Endothelial cell of umbilical vein (primary cell): ENCODE data around the gene CALML6. TPM values are rescaled to one million over a fixed set of nuclear protein-coding genes. Genes with fewer than 3 reads are reported as not detected.

ENCODE experiments used
- BruUV-seq: library from RNA; stranded (reverse); fragments of 400-500 nt; replicated peaks from 2 replicates; lab custom pipeline; 2021; lab: Mats Ljungman, UMichigan
- CTCF ChIA-PET: fragments of 300-600, 350-600 bp; sonication (Branson Sonifier 250); formaldehyde crosslinking; loops from one replicate; lab custom pipeline; 2021; ENCODE audit warnings: antibody characterized with exemption, inconsistent platforms; lab: Charles Lee
- POLR2A ChIA-PET: fragments of 300-600, 350-600 bp; sonication (Branson Sonifier 250); formaldehyde crosslinking; loops from one replicate; lab custom pipeline; 2021; ENCODE audit warnings: antibody characterized with exemption, inconsistent platforms; lab: Charles Lee
- DNase-seq: peaks from one replicate; pipeline ENCODE4 v3.0.0-alpha.2; 2011; ENCODE audit warnings: low read depth, low spot score
- FAIRE-seq: peaks from 2 replicates; lab custom pipeline; 2011; peaks lifted over from hg19 to GRCh38; lab: Jason Lieb, UNC
- H2AFZ ChIP-seq: 2 replicates; pipeline ENCODE4 v1.6.0; 2012; ENCODE audit warnings: low read depth, low read length, control low read depth, inconsistent platforms
- H3K27ac ChIP-seq: 2 replicates; pipeline ENCODE4 v1.5.1; 2011; ENCODE audit warnings: low read depth, mild to moderate bottlenecking, control low read depth, low read length, moderate library complexity; ENCODE audit not compliant: insufficient read depth
- H3K27me3 ChIP-seq, 2 experiments: 2 replicates each; pipeline versions ENCODE4 v1.6.0 to v1.6.1; 2011; ENCODE audit warnings: low read length in 2 of 2, mixed read lengths in 1 of 2; ENCODE audit not compliant: control insufficient read depth in 2 of 2, insufficient read depth in 2 of 2
- H3K36me3 ChIP-seq, 2 experiments: 2 replicates in 1 of 2; 3 replicates in 1 of 2; pipeline ENCODE4 v1.5.1; 2011; ENCODE audit warnings: low read length in 2 of 2, mild to moderate bottlenecking in 1 of 2, moderate library complexity in 1 of 2; ENCODE audit not compliant: control insufficient read depth in 2 of 2, insufficient read depth in 2 of 2; ENCODE audit errors: extremely low read depth in 1 of 2
- H3K4me1 ChIP-seq: 3 replicates; pipeline ENCODE4 v1.5.1; 2011; ENCODE audit warnings: mild to moderate bottlenecking, low read length; ENCODE audit not compliant: control insufficient read depth, insufficient read depth; ENCODE audit errors: extremely low read depth
- H3K4me2 ChIP-seq: 2 replicates; pipeline ENCODE4 v1.6.1; 2011; ENCODE audit warnings: low read length, control low read depth, mixed read lengths; ENCODE audit not compliant: insufficient read depth
- H3K4me3 ChIP-seq, 3 experiments: fragments of 200-600 bp in 1 of 3; sonication (generic), shearing (Covaris generic) in 1 of 3; replicated peaks in 1 of 3; 2 replicates each; pipeline ENCODE4 v1.5.1; 2011 to 2016; ENCODE audit warnings: control low read depth in 3 of 3, low read length in 3 of 3, mild to moderate bottlenecking in 2 of 3, inconsistent platforms in 1 of 3, low read depth in 1 of 3, moderate library complexity in 1 of 3; ENCODE audit not compliant: insufficient read depth in 1 of 3
- H3K79me2 ChIP-seq: 2 replicates; pipeline ENCODE4 v1.6.0; 2012; ENCODE audit warnings: low read length, inconsistent platforms; ENCODE audit not compliant: control insufficient read depth, insufficient read depth
- H3K9ac ChIP-seq: replicated peaks from 2 replicates; pipeline ENCODE3; 2011; ENCODE audit warnings: low read length, control low read depth; ENCODE audit not compliant: insufficient read depth; ENCODE audit errors: extremely low read depth
- H3K9me1 ChIP-seq: replicated peaks from 3 replicates; pipeline ENCODE4 v1.6.0; 2011; ENCODE audit warnings: mild to moderate bottlenecking, low read length; ENCODE audit not compliant: control insufficient read depth, insufficient read depth; ENCODE audit errors: extremely low read depth
- H3K9me3 ChIP-seq: replicated peaks from 2 replicates; pipeline ENCODE4 v1.5.1; 2012; ENCODE audit warnings: low read length, inconsistent platforms; ENCODE audit not compliant: control insufficient read depth, insufficient read depth
- H4K20me1 ChIP-seq: replicated peaks from 2 replicates; pipeline ENCODE3; 2011; ENCODE audit warnings: mild to moderate bottlenecking, low read length; ENCODE audit not compliant: control insufficient read depth, insufficient read depth; ENCODE audit errors: extremely low read depth
- EZH2 ChIP-seq: IDR thresholded peaks from 2 replicates; pipeline ENCODE4 v1.6.1; 2012; ENCODE audit warnings: borderline replicate concordance, low read depth, mild to moderate bottlenecking, moderate library complexity, low read length, inconsistent platforms; ENCODE audit not compliant: severe bottlenecking
- FOS ChIP-seq: IDR thresholded peaks from 2 replicates; pipeline ENCODE4 v1.6.1; 2011; ENCODE audit warnings: mild to moderate bottlenecking, low read length, moderate library complexity, borderline replicate concordance; ENCODE audit not compliant: insufficient read depth
- GATA2 ChIP-seq: IDR thresholded peaks from 2 replicates; pipeline ENCODE4 v1.7.0; 2011; ENCODE audit warnings: low read depth, mild to moderate bottlenecking, moderate library complexity, mixed read lengths, low read length; ENCODE audit not compliant: insufficient read length, insufficient read depth
- MAX ChIP-seq: IDR thresholded peaks from 2 replicates; pipeline ENCODE4 v1.6.1; 2011; ENCODE audit not compliant: insufficient read depth, insufficient read length
- MYC ChIP-seq: IDR thresholded peaks from one replicate; pipeline ENCODE4 v1.6.1; 2011; ENCODE audit warnings: mild to moderate bottlenecking, low read depth, low read length
- POLR2AphosphoS5 ChIP-seq: IDR thresholded peaks from 2 replicates; pipeline ENCODE4 v1.6.1; 2012; ENCODE audit warnings: low read depth, mild to moderate bottlenecking, control low read depth, low read length, moderate library complexity; ENCODE audit not compliant: insufficient read depth
- dilution Hi-C: fragments of 300-500 bp; cut with MboI; formaldehyde crosslinking; loops from one replicate; pipeline ENCODE4 v1.15.0; 2019; ENCODE audit warnings: low sequenced_read_pairs; ENCODE audit not compliant: extremely low pct_ligation_motif_present
- intact Hi-C: fragments of 100-400 bp; cut with micrococcal nuclease; formaldehyde crosslinking; loops from one replicate; pipeline ENCODE4 v1.10.0; 2022
- polyA plus RNA-seq, 4 experiments: library from polyadenylated mRNA; depleted of rRNA in 3 of 4; stranded (reverse) in 3 of 4; unstranded in 1 of 4; fragments of >200 nt; gene quantifications; 2 replicates each; pipeline versions ENCODE4 v1.2.1 to v1.2.3, GENCODE V29; 2011 to 2012; ENCODE audit warnings: missing spikeins in 1 of 4
- total RNA-seq: library from RNA; stranded (reverse); gene quantifications from 2 replicates; pipeline ENCODE4 v1.2.3, GENCODE V29; 2021
- TF ChIP-seq, protein P1 (sequence below), 2 donors: IDR thresholded peaks; 1 replicate in 1 of 2; 2 replicates in 1 of 2; pipeline ENCODE4 v1.5.1; 2011; ENCODE audit warnings: low read length in 2 of 2, mild to moderate bottlenecking in 2 of 2, moderate library complexity in 2 of 2, control low read depth in 1 of 2, inconsistent platforms in 1 of 2, low read depth in 1 of 2; ENCODE audit not compliant: insufficient read depth in 1 of 2; ENCODE audit errors: extremely low read depth in 1 of 2

Gene CALML6
- total and polyA plus RNA-seq, 2 donors (not counting 3 experiments of a cell fraction or from before 2014, with no cell fraction given): 0.36 to 0.44 TPM

GRCh38 chr1:1965546-1965945 is 50.5 kb downstream of the CALML6 start:
- ChIA-PET POLR2A (no interaction called here), CTCF (interaction anchor here (1.2 kb wide), 1 partner anchor 79 kb away, joined by 4 read pairs; no protein-coding TSS in a partner anchor)
- Histone ChIP-seq H3K4me1 (no peaks in the 10 kb centered on the region), H3K4me2 (no peak overlapping the region), H3K9me1 (no peaks in the 10 kb centered on the region), H3K4me3 (no peak overlapping the region), H3K36me3 (no peaks in the 10 kb centered on the region), H3K9ac (no peak overlapping the region), H2AFZ (no peak overlapping the region), H3K27ac (no peak overlapping the region), H3K27me3 (peaks cover 3% of the 10 kb centered on the region in 2 experiments), H3K9me3 (no peaks in the 10 kb centered on the region), H4K20me1 (no peaks in the 10 kb centered on the region), H3K79me2 (no peaks in the 10 kb centered on the region)
- BruUV-seq: no TSS peak
- intact Hi-C loops: no loop called here
- TF ChIP-seq EZH2 (no peak), MYC (no peak), FOS (no peak), POLR2AphosphoS5 (no peak), GATA2 (no peak), MAX (no peak)
- TF ChIP-seq, protein P1, sequence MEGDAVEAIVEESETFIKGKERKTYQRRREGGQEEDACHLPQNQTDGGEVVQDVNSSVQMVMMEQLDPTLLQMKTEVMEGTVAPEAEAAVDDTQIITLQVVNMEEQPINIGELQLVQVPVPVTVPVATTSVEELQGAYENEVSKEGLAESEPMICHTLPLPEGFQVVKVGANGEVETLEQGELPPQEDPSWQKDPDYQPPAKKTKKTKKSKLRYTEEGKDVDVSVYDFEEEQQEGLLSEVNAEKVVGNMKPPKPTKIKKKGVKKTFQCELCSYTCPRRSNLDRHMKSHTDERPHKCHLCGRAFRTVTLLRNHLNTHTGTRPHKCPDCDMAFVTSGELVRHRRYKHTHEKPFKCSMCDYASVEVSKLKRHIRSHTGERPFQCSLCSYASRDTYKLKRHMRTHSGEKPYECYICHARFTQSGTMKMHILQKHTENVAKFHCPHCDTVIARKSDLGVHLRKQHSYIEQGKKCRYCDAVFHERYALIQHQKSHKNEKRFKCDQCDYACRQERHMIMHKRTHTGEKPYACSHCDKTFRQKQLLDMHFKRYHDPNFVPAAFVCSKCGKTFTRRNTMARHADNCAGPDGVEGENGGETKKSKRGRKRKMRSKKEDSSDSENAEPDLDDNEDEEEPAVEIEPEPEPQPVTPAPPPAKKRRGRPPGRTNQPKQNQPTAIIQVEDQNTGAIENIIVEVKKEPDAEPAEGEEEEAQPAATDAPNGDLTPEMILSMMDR (IDR thresholded peaks at IDR 0.05; ENCODE audit: extremely low read depth in 1 of 2, insufficient read depth in 1 of 2, low read depth in 1 of 2, low read length in 2 of 2): no peak
- dilution Hi-C loops: no loop called here
- no peak for DNase-seq
- FAIRE-seq: no peak
